ENCODE data around the gene EPHB2.
A peak's percentile ranks its signal among the peaks of the same experiment; 100 is the strongest.
"Not testable (repeated sequence)": the region's sequence is repeated elsewhere in the genome, so short reads cannot be mapped to it uniquely, and the experiment has no call there.

Gene EPHB2

DNA sequence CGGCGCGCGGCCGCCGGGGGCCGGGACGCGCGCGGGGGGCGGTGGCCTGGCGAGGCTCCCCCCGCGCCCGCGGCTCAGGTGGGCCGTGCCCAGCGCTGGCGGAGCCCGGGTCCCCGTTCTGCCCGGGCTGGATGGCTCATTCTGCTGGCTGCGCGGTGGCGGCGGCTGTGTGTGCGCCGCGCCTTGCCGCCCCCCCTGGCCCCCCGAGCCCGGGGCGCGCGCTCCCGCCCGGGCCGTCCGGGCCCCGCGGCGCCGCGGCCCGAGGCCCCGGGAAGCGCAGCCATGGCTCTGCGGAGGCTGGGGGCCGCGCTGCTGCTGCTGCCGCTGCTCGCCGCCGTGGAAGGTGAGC lies at the start of gene EPHB2:
EPHB2 (plus strand) TSS at position 139 of the 349 bp plus-strand sequence; CDS start at position 283, 144 bp downstream.
- DNase-seq, result peak; percentile 27

DNA sequence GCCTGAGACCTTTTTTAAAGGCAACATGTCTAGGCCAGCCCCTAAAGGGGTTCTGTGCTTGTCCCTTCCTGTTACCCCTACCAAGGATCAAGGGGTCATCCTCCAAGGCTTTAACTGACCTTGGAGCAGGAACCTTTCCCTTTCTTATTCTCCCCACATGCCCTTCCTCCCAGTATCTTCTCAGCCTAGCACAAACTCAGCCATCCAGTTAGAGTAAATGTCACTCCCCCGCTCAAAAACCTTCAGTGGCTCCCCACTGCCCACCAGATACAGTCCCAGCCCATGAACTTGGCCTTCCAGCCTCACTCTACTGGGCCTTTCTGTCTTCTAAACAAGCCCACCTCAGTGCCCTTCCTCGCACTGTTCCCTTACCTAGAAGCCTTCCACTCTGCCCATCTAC lies 48.8 kb upstream of the EPHB2 start:
- no peak for DNase-seq

DNA sequence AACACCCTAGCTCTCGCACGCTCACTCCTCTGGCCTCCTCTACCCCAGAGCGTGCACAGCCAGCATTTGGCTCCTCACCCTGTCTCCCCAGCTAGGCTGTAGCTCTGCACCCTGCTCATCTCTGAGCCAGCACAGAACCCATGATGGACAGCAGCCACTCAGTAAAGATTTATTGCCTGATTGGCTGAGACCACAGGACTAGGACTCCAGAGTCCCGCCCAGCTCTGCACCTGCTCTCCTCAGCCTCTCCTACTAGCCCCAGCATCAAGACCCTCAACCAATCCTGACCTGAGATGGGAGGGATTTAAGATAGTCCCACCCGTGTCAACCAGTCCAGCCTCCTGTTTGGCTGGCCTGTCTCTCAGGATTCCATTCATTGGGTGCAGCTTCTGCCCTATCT lies 48.3 kb upstream of the EPHB2 start:
- DNase-seq, result no peak

- DNase-seq, result no peak
Observed at GRCh38 chr1:22662986-22663408, 47.6 kb upstream of the EPHB2 start.

DNA sequence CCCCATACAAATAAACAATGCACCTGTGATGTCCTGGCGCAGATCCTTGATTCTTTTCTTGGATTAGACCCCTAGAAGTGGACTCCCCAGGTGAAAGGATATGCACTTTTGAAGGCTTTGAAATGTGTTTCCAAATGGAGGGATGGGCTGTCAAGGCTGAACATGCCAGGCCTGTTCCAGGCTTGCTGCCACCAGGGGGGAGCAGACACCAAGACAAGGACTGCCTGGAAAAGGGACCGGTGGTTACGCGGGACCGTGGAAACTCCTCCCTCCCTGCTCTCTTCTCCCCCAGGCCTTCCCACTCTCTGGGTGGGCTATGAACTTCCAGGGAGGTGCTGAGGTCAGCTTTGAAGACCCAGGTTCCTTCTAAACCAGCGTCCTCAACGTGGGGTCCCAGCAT lies 44.9 kb upstream of the EPHB2 start:
- DNase-seq, result no peak

GRCh38 chr1:22666412-22666811 lies 44.2 kb upstream of the EPHB2 start:
- DNase-seq, result no peak

DNA sequence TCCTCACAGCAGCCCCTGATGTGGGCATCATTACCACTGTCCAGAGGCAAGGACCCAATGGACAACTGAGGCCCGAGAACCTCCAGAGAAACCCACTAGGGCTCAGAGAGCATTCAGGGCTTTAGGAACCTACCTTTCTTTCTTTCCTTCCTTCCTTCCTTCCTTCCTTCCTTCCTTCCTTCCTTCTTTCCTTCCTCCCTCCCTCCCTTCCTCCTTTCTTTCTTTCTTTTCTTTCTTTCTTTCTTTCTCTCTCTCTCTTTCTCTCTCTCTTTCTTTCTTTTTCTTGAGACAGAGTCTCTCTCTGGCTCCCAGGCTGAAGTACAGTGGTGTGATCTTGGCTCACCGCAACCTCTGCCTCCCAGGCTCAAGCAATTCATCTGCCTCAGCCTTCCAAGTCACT lies 41.8 kb upstream of the EPHB2 start:
- DNase-seq, result not testable (repeated sequence)

GRCh38 chr1:22670352-22670975 lies 40.2 kb upstream of the EPHB2 start:
- no peak for DNase-seq

DNA sequence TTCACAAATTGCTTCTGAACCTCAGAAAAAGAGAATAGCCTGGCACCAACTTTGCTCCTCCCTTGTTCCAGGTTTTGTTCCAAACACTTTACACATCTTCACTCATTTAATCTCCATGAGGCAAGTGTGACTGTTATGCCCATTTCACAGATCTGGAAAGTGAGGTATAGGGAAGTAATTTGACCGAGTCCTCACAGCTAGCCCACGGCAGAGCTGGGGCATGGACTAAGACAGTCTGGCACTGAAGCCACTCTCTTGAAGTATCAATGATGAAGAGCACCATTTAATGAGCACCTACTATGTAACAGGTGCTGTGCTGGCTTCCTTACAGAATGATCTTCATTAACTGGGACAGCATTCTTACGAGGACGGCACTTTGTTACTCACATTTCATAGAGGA lies 38.6 kb upstream of the EPHB2 start:
- no peak for DNase-seq

DNA sequence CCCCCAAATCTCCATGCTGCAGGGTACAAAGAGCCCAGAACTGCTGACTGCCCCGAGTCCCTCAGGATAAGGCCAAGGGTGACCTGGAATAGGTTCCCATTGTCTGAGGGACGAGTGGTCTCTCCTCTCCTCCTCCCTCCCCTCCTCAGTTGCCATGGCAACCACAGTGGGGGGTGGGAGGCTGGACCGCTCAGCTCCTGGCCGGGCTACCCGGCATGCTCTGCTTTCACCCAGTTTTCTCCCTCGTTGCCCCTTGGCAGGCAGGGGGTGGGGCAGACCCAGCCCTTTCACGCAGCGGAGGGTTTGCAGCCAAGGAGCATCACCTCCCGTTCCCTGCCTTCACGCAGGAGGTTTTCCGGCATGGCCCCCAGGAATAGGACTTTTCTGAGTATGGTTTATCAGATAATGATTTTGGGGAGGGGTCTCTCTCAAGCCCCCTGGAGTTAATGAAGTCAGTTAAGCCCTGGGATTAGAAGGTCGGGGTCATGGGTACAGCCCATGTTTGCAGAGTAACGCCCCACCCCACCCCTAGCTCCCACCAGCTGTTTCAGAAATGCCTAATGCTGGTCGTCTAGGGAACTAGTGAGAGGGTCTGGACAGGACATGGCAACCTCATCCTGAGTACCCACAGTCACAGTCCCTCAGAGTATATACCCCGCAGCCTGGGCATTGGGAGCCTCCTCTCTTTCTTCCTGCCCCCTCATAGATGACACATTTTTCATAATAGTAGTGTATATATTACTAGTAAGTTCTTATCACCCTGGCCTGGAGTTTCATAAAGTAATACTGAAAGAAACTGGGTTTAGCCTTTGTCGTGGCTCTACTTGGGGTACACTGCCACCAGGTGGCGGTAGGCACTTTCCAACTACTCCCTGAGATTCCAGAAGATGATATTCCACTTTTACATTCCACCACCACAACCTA lies 36.9 kb upstream of the EPHB2 start:
- DNase-seq, result peak; percentile 44

- no peak for DNase-seq
Observed at GRCh38 chr1:22674410-22674749, 36.3 kb upstream of the EPHB2 start.

DNA sequence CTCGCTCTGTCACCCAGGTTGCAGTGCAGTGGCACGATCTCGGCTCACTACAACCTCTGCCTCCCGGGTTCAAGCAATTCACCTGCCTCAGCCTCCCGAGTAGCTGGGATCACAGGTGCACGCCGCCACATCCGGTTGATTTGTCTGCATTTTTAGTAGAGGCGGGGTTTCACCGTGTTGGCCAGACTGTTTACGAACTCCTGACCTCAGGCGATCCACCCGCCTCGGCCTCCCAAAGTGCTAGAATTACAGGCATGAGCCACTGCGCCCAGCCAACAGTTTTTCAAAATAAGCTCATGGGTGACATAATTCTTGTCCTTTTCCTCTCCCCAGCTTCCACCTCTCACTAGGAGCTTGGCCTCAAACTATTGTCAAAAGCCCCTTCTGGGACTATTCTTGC lies 34.5 kb upstream of the EPHB2 start:
- DNase-seq, result not testable (repeated sequence)

GRCh38 chr1:22676916-22677583 lies 33.6 kb upstream of the EPHB2 start:
- no peak for DNase-seq

DNA sequence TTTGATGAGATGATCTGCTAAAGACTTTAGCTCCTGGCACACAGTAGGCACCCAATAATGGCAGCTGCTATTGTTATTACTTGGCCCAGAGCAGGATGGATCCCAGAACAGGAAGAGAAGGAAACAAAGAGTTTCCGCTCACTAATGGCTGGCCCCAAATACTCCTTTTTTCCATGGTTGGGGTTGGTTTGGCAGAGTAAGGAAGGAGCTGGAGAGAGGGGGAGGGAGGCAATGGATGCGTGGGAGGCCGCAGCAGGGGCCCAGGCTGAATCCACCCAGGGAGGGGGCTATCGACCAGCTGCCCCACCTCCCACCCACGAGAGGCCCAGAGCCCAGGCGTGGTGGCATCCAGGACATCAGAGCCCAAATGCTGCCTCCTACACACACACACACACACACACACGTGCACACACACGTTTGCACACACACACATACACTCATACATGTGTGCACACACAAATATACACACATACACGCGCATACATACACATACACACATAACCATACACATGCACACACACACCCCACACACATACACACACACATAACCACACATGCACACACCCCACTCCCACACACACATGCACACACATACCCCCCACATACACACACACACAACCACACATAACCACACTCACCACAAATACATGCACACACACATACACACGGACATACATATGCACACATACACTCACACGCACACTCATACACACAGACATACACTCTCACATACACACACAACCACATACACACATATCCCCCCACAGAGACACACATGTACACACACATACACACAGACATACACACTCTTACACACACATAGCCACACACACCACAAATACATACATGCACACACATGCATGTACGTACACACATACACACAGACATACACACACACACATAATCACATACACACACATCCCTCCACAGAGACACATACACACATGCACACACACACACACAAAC lies 32.4 kb upstream of the EPHB2 start:
- DNase-seq, result no peak

GRCh38 chr1:22680726-22681125 lies 29.9 kb upstream of the EPHB2 start:
- no peak for DNase-seq

GRCh38 chr1:22681556-22682276 lies 28.9 kb upstream of the EPHB2 start:
- DNase-seq, result no peak

DNA sequence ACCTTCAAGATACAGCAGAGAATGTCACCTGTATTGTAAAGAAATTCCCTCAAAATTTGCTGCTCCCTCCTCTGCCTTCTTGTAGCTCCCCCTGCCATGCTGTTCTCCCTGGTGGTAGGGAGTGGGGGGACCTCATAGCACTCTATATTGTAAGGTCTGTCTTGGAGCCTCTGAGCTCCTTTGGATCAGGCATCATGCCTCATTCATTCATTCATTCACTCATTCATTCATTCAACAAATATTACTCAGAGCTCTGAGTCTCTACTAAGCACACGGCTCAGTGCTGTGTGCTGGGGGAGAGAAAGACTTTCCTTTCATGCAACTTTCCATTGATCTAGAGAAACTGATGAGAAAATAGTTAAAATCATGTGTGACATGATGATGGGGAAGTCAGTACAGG lies 27.1 kb upstream of the EPHB2 start:
- no peak for DNase-seq

DNA sequence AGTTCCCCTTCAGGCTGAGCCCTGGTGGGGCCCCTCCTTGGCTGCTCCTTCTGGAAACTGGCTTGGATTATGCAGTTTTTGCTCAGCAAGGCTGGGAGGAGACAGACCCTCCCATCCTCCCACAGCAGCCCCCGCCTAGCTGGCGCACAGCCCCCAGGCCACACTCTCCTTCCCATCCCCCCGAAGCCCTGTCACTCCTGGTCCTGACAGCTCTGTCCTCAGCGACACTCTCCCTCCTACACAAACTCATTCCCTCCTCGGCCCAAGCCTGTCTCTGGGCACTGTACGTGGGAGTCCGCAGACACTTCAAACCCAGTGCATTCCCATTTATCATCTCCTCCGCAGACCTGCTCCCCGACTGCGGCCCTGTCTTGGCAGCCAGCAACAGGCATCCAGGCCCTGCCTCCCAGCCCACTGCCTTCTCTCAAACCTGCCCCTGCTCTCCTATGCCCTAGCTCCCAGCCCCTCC lies 25.0 kb upstream of the EPHB2 start:
- no peak for DNase-seq

DNA sequence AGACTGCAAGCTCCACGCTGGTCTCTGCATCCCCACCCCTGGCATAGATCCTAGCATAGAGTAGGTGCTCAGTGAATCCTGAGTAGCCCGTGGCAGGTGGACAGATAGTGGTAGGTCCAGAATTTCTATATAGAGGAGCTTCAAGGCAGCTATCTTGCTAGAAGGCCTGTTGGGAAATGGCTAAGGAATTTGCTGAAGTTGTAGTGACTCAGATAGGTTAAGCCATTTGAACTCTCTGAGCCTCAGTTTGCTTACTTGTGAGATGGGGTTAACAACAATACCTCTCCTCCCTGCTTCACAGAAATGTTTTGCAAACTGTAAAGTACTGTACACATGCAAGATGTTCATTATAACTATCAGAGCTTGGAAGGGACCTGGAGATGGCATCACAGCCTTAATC lies 23.4 kb upstream of the EPHB2 start:
- DNase-seq, result no peak

GRCh38 chr1:22688466-22688865 lies 22.2 kb upstream of the EPHB2 start:
- DNase-seq, result no peak

DNA sequence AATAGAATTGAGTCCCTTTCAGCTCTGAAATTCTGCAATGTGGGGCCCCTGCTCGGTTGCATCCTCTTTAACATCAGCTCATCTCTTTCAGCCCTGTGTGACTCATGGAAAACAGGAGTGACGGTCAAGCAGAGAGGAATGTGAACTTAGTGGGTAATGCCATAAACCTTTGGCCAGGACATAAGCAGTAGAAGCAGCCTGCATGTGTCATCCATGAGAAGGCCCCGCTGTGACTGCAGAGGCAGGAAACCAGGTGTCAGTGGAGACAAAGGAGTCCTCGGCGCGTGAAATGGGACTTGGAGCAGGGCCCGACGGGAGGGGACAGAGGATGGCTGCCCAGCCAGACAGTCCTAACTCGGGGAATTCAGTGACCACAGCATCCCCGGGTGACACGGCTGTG lies 21.1 kb upstream of the EPHB2 start:
- no peak for DNase-seq

Data from DMS79 treated with DMSO at 0.1 percent for 48 hours (cell line).